Activated CD8-positive, alpha-beta memory T cell treated with anti-CD3 and anti-CD28 coated beads, Interleukin-2, amount 10 ng/mL, durations not matched to agents 7 days and 5 days (primary cell): Measurements from ENCODE around the gene PLEKHG5. TPM values are rescaled to one million over a fixed set of nuclear protein-coding genes. Genes with fewer than 3 reads are reported as not detected.
A peak's percentile ranks its signal among the peaks of the same experiment; 100 is the strongest.

Experiments used
- ATAC-seq: fragments of 150-1000 bp; cut with Tn5 transposase; one replicate; pipeline ENCODE4 v1.10.0; 2021; ENCODE audit warnings: moderate library complexity
- CTCF ChIA-PET: fragments of 350-600 bp; sonication (Branson Sonifier 250); formaldehyde crosslinking; loops from one replicate; lab custom pipeline; 2021; ENCODE audit warnings: antibody characterized with exemption; lab: Charles Lee
- DNase-seq: peaks from one replicate; pipeline ENCODE4 v3.0.0-alpha.2; 2020
- H3K27ac Mint-ChIP-seq: one replicate; pipeline ENCODE4 v1.8.0; 2021; ENCODE audit warnings: mild to moderate bottlenecking, mixed read lengths
- H3K27me3 Mint-ChIP-seq: one replicate; pipeline ENCODE4 v1.8.0; 2021; ENCODE audit warnings: mixed read lengths
- H3K36me3 Mint-ChIP-seq: one replicate; pipeline ENCODE4 v1.8.0; 2021; ENCODE audit warnings: mild to moderate bottlenecking, mixed read lengths
- H3K4me1 Mint-ChIP-seq: one replicate; pipeline ENCODE4 v1.8.0; 2021; ENCODE audit warnings: mixed read lengths
- H3K4me3 Mint-ChIP-seq: one replicate; pipeline ENCODE4 v1.8.0; 2021; ENCODE audit warnings: mild to moderate bottlenecking, moderate library complexity, mixed read lengths
- H3K9me3 Mint-ChIP-seq: one replicate; pipeline ENCODE4 v1.8.0; 2022; ENCODE audit warnings: low read depth, mixed read lengths
- total RNA-seq, 2 experiments: library from RNA; stranded (reverse); gene quantifications; one replicate each; pipeline ENCODE4 v1.2.3, GENCODE V29; 2021

PLEKHG5 gene
- total RNA-seq, 2 experiments from 2014 or later: 1.1 to 1.7 TPM

DNA sequence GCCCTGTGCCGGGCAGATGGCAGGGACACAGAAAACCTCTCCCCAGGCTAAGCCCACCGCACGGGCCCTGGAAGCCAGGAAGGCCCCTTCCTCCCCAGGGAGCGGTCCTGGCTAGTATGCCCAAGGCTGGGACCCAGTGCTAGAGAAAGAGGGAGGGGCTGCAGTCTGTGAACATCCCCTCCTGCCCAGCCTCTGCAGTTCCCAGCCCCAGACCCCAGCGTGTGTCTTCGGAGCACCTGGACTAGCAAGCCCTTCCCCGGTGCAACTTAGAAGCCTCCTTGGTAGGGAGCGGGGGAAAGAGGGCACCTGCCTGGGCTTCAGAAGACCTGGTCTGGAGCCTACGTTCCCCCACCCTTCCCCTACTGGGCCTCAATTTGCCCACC lies 2.1 kb downstream of the PLEKHG5 start:
- ATAC-seq (no peak), DNase-seq (no peak)
- Mint-ChIP-seq H3K9me3 (no peaks in the 10 kb centered on the region), H3K4me1 (peaks cover 9% of the 10 kb centered on the region), H3K4me3 (peak overlapping the region; percentile 73), H3K27ac (no peak overlapping the region), H3K36me3 (no peaks in the 10 kb centered on the region), H3K27me3 (peaks cover 31% of the 10 kb centered on the region)
- CTCF ChIA-PET: interaction anchor here (0.9 to 5.5 kb wide), 27 partner anchors 9 to 243 kb away, joined by 3 to 41 read pairs (median 7); partner anchors contain the start of genes NOL9, TAS1R1 and TNFRSF25

DNA sequence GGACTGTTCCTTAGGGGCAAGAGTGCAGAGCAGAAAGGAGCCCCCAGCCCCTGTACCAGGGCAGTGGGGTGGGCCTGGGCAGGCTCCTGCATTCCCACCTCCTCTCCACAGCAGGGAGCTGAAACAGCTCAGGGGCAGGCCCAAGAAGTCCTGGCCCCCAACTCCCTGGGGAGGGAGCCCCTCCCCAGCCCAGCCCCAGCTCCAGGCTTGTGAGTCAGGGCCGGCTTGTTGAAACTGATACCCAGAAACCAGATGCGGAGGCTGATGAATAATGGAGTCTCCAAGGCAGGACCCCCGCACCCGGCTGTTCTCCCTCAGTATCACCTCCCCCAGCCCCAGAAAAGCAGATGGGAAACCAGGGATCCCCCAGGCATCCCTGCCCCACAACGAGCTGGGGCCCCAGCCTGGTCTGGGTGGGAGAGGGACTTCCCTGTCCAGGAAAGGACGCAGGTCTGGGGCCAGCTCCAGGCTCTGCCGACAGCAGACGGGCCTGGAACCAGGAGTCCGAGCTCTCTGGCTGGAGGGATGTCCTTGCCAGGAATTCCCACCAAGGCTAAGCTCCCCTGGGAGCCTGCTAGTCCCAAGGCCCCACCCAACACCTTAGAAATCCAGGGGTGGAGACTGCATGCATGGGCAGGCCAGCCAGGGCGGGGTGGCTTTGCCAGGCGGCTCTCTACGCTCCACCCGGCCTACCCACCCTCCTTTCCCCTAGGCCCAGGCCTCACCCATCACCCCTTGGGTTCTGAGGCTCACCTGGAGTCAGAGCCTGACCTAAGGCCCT lies 2.7 kb downstream of the PLEKHG5 start:
- CTCF ChIA-PET: interaction anchor here (0.7 to 5.5 kb wide), 27 partner anchors 8 to 242 kb away, joined by 3 to 41 read pairs (median 6); partner anchors contain the start of genes NOL9, TAS1R1 and TNFRSF25
- ATAC-seq (no peak), DNase-seq (no peak)
- no peak overlapping the region for H3K27ac Mint-ChIP-seq
- H3K9me3 Mint-ChIP-seq: no peaks in the 10 kb centered on the region
- no peaks in the 10 kb centered on the region for H3K36me3 Mint-ChIP-seq
- H3K4me1 Mint-ChIP-seq: peaks cover 9% of the 10 kb centered on the region
- peaks cover 37% of the 10 kb centered on the region for H3K27me3 Mint-ChIP-seq
- H3K4me3 Mint-ChIP-seq: no peak overlapping the region

DNA sequence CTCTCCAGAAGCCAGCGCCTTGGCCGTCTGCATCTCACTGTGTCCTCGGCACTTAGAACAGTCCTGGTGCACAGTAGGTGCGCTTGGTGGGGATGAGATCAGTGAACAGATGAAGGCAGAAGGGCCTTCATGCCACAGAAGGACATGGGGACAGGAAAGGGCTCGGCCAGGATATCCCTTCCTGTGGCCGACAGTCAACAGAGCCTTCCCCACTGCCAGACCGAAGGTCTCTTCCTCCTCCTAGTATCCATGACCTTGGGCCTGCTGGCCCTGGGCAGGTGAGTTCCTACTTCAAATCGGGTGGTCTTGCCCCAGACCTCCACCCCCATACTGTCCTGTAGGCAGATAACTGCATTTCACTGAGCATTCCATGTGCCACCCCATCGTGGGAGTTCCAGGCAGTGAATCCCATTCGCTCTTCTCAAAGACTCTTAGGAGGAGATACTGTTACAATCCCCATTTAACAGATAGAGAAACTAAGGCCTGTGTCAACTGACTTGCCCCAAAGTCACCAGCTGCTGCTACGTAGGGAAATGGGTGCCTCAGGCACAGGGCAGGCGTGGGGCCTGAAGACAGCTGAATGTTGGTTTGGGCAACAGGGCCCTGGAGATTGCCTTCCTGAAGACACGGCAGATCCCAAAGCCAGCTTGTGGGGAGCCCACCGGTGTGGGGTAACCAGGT lies 3.5 kb downstream of the PLEKHG5 start:
- Mint-ChIP-seq H3K4me1 (peaks cover 9% of the 10 kb centered on the region), H3K9me3 (no peaks in the 10 kb centered on the region), H3K27ac (no peak overlapping the region), H3K27me3 (peaks cover 43% of the 10 kb centered on the region), H3K36me3 (no peaks in the 10 kb centered on the region), H3K4me3 (no peak overlapping the region)
- ATAC-seq: no peak
- DNase-seq: no peak
- CTCF ChIA-PET: interaction anchor here (0.8 to 5.5 kb wide), 16 partner anchors 8 to 213 kb away, joined by 3 to 41 read pairs (median 6); partner anchors contain the start of genes NOL9, TAS1R1 and TNFRSF25

DNA sequence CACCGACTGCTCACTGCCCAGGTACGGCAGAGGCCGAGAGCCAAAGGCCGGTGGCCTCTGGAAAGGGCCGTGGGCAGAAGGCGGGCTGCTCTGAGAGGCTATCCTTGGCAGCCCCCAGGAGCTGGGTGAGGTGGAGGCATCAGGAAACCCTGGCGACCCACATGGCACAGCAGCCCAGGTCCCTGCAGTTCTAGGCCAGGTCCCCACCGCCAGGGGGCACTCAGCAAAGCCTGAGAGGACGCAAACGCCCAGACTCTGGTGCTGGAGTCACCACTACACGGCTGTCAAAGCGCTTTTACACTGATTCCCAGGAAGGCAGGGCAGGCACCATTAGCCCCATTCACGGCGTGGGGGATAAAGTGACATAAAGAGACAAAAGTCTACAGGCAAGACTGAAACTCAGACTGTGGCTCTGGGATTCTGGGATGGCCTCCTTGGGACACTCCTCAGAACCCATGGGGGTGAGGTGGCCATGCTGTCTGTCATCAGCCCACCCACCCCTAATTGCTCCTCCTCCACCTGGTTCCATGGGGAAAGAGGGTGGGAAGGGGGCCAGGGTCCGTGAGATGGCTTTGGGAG lies 4.9 kb downstream of the PLEKHG5 start:
- Mint-ChIP-seq H3K27me3 (peaks cover 48% of the 10 kb centered on the region), H3K4me3 (no peak overlapping the region), H3K4me1 (peaks cover 7% of the 10 kb centered on the region), H3K27ac (no peak overlapping the region), H3K9me3 (no peaks in the 10 kb centered on the region), H3K36me3 (no peaks in the 10 kb centered on the region)
- peak; percentile 71 for ATAC-seq
- CTCF ChIA-PET: interaction anchor here (0.7 to 4.1 kb wide), 16 partner anchors 9 to 159 kb away, joined by 3 to 29 read pairs (median 4); partner anchors contain the start of genes TAS1R1 and TNFRSF25
- DNase-seq: peak; percentile 90

DNA sequence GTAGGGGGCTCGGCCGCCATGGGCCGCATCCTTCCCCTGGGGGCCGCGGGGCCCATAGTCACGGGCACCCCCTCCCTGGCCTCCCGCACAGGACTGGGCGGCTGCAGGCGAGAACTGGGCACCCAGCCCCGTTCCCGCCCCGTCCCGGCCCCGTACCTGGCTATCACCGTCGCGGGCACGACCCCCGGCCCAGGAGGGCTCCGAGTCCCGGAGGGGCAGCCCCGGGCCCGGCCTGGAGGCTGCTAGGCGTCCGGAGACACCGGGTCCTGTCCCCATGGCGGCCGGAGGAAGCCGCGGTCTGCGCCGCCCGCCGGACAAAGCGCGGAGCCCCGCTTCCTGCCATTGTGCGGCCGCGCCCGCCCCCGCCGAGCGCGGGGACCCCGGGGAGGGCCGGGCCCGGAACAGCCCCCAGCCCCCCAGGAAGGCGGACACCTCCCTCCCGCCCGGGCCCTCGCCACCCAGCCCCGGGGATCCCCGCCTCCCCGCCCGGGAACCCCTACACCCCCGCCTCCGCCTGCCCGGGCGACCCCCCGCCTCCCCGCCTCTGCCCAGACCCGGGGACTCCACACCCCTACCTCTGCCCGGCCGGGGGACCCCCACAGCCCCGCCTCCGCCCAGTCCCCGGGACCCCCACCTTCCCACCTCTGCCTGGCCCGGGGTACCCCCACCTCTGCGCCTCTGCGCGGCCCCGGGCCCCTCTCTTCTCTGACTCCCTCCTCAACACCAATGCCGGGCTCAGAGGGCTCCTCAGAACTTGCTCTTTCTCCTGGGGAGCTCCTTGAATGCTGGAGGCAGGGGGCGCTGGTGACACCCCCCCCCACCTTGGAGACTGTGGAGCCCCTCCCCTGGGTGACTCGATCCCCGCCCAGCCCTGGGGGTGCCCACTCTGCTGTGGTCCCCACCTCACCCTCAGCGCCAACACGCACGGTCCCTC lies 6.0 kb downstream of the PLEKHG5 start:
- Mint-ChIP-seq H3K4me1 (peaks cover 3% of the 10 kb centered on the region), H3K27me3 (peaks cover 46% of the 10 kb centered on the region), H3K27ac (no peak overlapping the region), H3K9me3 (no peaks in the 10 kb centered on the region), H3K36me3 (no peaks in the 10 kb centered on the region), H3K4me3 (no peak overlapping the region)
- ATAC-seq: no peak
- CTCF ChIA-PET: interaction anchor here (1.0 to 4.1 kb wide), 14 partner anchors 8 to 161 kb away, joined by 3 to 29 read pairs (median 5); partner anchors contain the start of genes TAS1R1 and TNFRSF25
- no peak for DNase-seq

DNA sequence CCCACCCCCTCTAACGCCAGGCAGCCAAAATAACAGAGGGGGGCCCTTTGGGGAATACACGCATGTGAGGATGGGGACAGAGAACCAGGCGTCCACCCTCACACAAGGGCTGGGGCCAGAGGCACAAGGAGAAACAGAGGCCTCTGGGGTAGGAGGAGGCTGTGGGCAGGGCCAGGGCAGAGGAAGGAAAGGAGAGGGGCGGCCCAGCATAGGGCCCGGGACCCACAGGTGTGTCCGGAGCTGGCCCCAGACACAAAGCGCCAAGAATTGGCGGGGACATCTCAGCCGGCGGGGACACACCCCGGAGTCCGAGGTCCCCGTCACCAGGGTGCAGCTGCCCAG lies 6.7 kb downstream of the PLEKHG5 start:
- ATAC-seq (no peak), DNase-seq (no peak)
- no peaks in the 10 kb centered on the region for H3K36me3 Mint-ChIP-seq
- H3K27me3 Mint-ChIP-seq: peaks cover 46% of the 10 kb centered on the region
- CTCF ChIA-PET: interaction anchor here (1.0 to 2.7 kb wide), 6 partner anchors 8 to 161 kb away, joined by 3 to 15 read pairs (median 6); no protein-coding TSS in a partner anchor
- no peak overlapping the region for H3K27ac Mint-ChIP-seq
- H3K4me3 Mint-ChIP-seq: no peak overlapping the region
- H3K4me1 Mint-ChIP-seq: peaks cover 3% of the 10 kb centered on the region
- no peaks in the 10 kb centered on the region for H3K9me3 Mint-ChIP-seq

DNA sequence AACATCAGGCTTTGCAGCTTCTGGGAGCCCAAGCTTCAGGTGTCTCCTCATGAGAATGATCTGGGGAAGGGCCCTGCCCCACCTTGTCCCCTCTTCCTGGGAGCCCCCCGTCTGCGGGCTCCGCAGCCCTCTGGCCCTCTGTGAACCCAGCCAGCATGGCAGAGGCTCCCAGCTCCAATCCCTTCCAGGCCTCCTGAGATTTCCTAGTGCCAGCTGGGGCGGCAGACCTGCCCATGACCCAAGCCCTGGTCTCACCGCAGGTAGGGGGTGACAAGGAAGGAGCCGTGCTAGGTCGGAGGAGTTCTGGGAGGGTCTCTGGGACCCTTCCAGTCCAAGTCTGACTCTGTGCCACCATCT lies 7.7 kb downstream of the PLEKHG5 start:
- Mint-ChIP-seq H3K36me3 (no peaks in the 10 kb centered on the region), H3K4me1 (peaks cover 3% of the 10 kb centered on the region), H3K4me3 (no peak overlapping the region), H3K9me3 (no peaks in the 10 kb centered on the region), H3K27me3 (peaks cover 46% of the 10 kb centered on the region), H3K27ac (no peak overlapping the region)
- DNase-seq (no peak), ATAC-seq (no peak)
- CTCF ChIA-PET: interaction anchor here (1.6 to 2.4 kb wide), 3 partner anchors 12 to 162 kb away, joined by 4 to 7 read pairs (median 7); no protein-coding TSS in a partner anchor

DNA sequence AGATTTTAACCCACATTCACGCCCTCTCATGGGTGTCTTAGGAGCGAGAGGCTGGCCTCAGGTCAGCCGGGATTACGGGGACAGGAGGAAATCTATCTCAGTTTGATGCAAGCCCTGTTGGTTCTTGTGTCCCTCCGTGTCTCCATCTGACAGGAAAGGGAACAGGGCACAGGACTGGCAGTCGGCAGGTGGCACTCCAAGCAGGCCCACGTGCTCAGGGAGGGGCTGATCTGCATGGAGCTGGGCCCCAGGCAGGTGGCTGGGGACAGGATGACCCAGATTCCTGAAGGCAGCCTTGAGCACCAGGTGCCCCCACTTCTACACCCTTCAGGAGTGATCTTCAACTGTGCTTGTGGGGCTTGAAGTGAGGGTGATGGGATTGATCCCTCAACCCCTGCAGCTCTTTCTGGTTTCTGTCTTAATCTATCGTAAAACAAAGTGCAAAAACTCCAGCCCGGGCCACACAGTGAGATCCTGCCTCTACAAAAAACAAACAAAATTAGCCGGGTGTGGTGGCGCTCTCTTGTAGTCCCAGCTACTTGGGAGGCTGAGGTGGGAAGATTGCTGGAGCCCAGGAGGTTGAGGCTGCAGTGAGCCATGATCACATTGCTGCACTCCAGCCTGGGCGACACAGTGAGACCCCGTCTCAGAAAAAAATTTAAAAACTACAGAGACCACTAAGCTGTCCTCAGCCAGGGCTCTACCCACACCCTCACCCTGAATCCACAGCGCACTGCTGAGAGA lies 8.3 kb downstream of the PLEKHG5 start:
- no peak for DNase-seq
- ATAC-seq: no peak
- peaks cover 3% of the 10 kb centered on the region for H3K4me1 Mint-ChIP-seq
- no peak overlapping the region for H3K27ac Mint-ChIP-seq
- H3K36me3 Mint-ChIP-seq: no peaks in the 10 kb centered on the region
- CTCF ChIA-PET: interaction anchor here (1.6 to 2.4 kb wide), 3 partner anchors 11 to 163 kb away, joined by 4 to 7 read pairs (median 7); no protein-coding TSS in a partner anchor
- H3K27me3 Mint-ChIP-seq: peaks cover 45% of the 10 kb centered on the region
- H3K9me3 Mint-ChIP-seq: no peaks in the 10 kb centered on the region
- no peak overlapping the region for H3K4me3 Mint-ChIP-seq

DNA sequence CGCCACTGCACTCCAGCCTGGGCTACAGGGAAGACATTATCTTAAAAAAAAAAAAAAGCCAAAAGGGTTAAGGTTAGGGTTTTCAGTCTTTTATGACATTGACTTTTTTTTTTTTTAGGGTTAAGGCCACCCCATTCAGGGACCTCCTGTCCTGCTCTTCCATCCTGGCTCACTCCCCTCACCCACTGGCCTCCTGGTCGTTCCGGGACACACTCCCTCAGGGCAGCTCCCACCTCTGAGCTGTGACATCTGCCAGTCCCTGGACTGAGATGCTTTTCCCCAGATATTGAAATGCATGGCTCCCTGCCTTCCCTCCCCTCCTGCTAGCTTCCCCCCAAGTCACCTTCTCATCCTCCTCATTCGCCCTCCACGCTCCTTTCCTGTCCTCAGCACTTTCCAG lies 9.6 kb downstream of the PLEKHG5 start:
- no peaks in the 10 kb centered on the region for H3K36me3 Mint-ChIP-seq

DNA sequence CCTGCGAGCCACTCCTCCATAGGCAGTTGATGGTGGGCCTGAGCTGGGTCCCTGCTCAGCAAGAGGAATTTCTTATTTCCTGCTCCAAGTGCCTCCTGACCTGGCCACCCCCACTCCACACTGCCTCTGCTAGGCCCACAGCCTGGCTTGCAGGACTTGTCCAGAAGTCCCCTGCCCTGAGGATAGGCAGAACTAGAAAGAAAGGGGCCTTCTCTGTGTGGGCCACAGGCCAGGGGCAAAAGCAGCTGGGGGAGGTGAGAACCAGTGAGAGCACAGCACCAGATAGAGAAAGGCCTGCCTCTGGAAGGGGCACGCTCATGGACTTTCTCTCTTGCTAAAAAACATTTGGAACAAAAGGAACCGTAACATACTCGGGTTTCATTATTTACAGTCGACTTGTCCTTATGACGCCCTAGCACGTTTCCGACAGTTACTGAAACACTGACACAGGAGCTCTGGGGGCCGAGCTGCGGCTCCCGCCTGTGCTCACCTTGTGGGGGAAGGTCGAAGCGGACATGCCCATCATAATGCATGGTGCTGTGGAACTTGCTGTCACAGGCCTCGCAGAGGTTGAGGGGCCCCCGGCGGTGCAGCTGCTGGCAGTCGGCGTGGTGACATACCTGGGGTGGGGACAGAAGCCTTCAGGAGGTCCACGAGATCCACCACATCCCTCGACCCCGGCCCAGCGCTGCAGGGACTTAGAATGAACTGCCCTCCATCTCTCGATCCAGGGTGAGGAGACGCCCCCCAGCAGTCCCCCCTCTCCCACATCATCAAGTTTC lies 14.2 kb downstream of the PLEKHG5 start:
- Mint-ChIP-seq H3K27ac (no peak overlapping the region), H3K36me3 (no peaks in the 10 kb centered on the region), H3K4me3 (no peak overlapping the region), H3K9me3 (no peaks in the 10 kb centered on the region), H3K27me3 (peaks cover 4% of the 10 kb centered on the region), H3K4me1 (no peaks in the 10 kb centered on the region)
- CTCF ChIA-PET: interaction anchor here (1.1 to 3.1 kb wide), 8 partner anchors 9 to 54 kb away, joined by 3 to 15 read pairs (median 8); partner anchors contain the start of genes PLEKHG5 and TNFRSF25
- ATAC-seq (no peak), DNase-seq (no peak)

More for the DNA sequence above, 9.6 kb downstream of the PLEKHG5 start:
- Mint-ChIP-seq H3K27ac (no peak overlapping the region), H3K4me1 (peaks cover 3% of the 10 kb centered on the region), H3K4me3 (no peak overlapping the region), H3K27me3 (peaks cover 35% of the 10 kb centered on the region), H3K9me3 (no peaks in the 10 kb centered on the region)
- CTCF ChIA-PET: interaction anchor here (3.1 kb wide), 1 partner anchor 8 kb away, joined by 22 read pairs; the partner anchor contains the start of gene PLEKHG5
- no peak for ATAC-seq
- no peak for DNase-seq

DNA sequence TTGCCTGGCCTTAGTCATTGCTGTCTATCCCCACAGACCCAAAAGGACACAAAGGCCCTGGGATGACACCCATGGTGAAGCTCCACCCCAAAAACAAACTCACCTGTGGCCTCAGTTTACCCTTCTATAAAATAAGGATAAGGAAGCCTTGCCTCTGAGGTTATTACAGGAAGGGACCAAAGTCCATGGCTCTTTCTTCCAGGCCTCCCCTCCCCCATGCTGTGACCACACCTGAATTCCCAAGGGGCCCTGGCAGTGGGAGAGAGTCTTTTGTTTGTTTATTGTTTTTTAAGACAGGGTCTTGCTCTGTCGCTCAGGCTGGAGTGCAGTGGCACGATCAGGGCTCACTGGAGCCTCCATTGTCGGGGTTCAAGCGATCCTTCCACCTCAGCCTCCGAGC lies 15.0 kb downstream of the PLEKHG5 start:
- CTCF ChIA-PET: interaction anchor here (1.0 to 3.1 kb wide), 8 partner anchors 10 to 53 kb away, joined by 3 to 15 read pairs (median 8); partner anchors contain the start of genes PLEKHG5 and TNFRSF25
- Mint-ChIP-seq H3K4me1 (no peaks in the 10 kb centered on the region), H3K4me3 (no peak overlapping the region), H3K9me3 (no peaks in the 10 kb centered on the region), H3K27ac (no peak overlapping the region), H3K27me3 (no peaks in the 10 kb centered on the region), H3K36me3 (no peaks in the 10 kb centered on the region)
- ATAC-seq: no peak
- no peak for DNase-seq
